AG04449 (cell line): ENCODE data around the gene NAA25.
"Not testable (repeated sequence)": the region's sequence is repeated elsewhere in the genome, so short reads cannot be mapped to it uniquely, and the experiment has no call there.

Experiments
- CTCF ChIA-PET: fragments of 350-600 bp; formaldehyde crosslinking; extraction: SDS; loops from one replicate; lab custom pipeline; 2021; ENCODE audit warnings: antibody characterized with exemption; lab: Yijun Ruan, JAX
- POLR2A ChIA-PET: fragments of 400-600, 350-600 bp; formaldehyde crosslinking; extraction: SDS; loops from one replicate; lab custom pipeline; 2020; ENCODE audit warnings: antibody characterized with exemption, inconsistent platforms; lab: Yijun Ruan, JAX
- DNase-seq: peaks from one replicate; pipeline ENCODE4 v3.0.0-alpha.2; 2010; ENCODE audit warnings: low read depth, low spot score
- H3K4me3 ChIP-seq: 2 replicates; pipeline ENCODE4 v1.5.1; 2011; ENCODE audit warnings: low read depth, mild to moderate bottlenecking, control low read depth, low read length
- CTCF ChIP-seq: IDR thresholded peaks from one replicate; pipeline ENCODE4 v1.5.1; 2011; ENCODE audit warnings: mild to moderate bottlenecking, moderate library complexity, low read length, control low read depth, inconsistent platforms; ENCODE audit not compliant: insufficient read depth; ENCODE audit errors: missing control alignments

The NAA25 gene

GRCh38 chr12:112049351-112049750 lies 59.2 kb downstream of the NAA25 start:
- ChIA-PET CTCF (interaction anchor here (1.0 to 2.3 kb wide), 2 partner anchors 23 to 104 kb away, joined by 3 to 6 read pairs; no protein-coding TSS in a partner anchor), POLR2A (no interaction called here)
- DNase-seq = no peak
- H3K4me3 ChIP-seq = no peak overlapping the region
- TF ChIP-seq CTCF = no peak

GRCh38 chr12:112046003-112046402 lies 62.6 kb downstream of the NAA25 start:
- no peak overlapping the region for H3K4me3 ChIP-seq
- ChIA-PET CTCF (interaction anchor here (0.6 kb wide), 1 partner anchor 10 kb away, joined by 3 read pairs; no protein-coding TSS in a partner anchor), POLR2A (no interaction called here)
- TF ChIP-seq CTCF = no peak
- no peak for DNase-seq

GRCh38 chr12:112036614-112037013 lies 72.0 kb downstream of the NAA25 start:
- DNase-seq, H3K4me3 ChIP-seq, POLR2A ChIA-PET: not testable (repeated sequence)
- CTCF ChIA-PET = interaction anchor here (0.9 kb wide), 1 partner anchor 13 kb away, joined by 4 read pairs; no protein-coding TSS in a partner anchor

- TF ChIP-seq CTCF = no peak
- H3K4me3 ChIP-seq = no peak overlapping the region
- ChIA-PET POLR2A (no interaction called here), CTCF (interaction anchor here (0.7 kb wide), 1 partner anchor 44 kb away, joined by 3 read pairs; no protein-coding TSS in a partner anchor)
- DNase-seq = no peak
Observed at GRCh38 chr12:112035219-112035785, 73.3 kb downstream of the NAA25 start.

GRCh38 chr12:112032292-112032691 lies 76.3 kb downstream of the NAA25 start:
- ChIA-PET POLR2A (no interaction called here), CTCF (no interaction called here)
- TF ChIP-seq CTCF = no peak

GRCh38 chr12:112031472-112031871 lies 77.1 kb downstream of the NAA25 start:
- ChIA-PET POLR2A (no interaction called here), CTCF (interaction anchor here (0.8 kb wide), 1 partner anchor 9 kb away, joined by 4 read pairs; no protein-coding TSS in a partner anchor)
- DNase-seq = no peak
- no peak overlapping the region for H3K4me3 ChIP-seq
- no peak for TF ChIP-seq CTCF

More at GRCh38 chr12:112032292-112032691, 76.3 kb downstream of the NAA25 start:
- no peak for DNase-seq
- H3K4me3 ChIP-seq = no peak overlapping the region

- ChIA-PET CTCF (no interaction called here), POLR2A (no interaction called here)
- no peak for DNase-seq
- TF ChIP-seq CTCF = no peak
- no peak overlapping the region for H3K4me3 ChIP-seq
Observed at GRCh38 chr12:112029301-112029700, 79.3 kb downstream of the NAA25 start.
